Epidermal melanocyte (primary cell): ENCODE results near the gene ARAF.
A peak's percentile ranks its signal among the peaks of the same experiment; 100 is the strongest.

ENCODE experiments used
- DNase-seq: peaks from one replicate; pipeline ENCODE4 v3.0.0; 2011; ENCODE audit warnings: low spot score; ENCODE audit not compliant: insufficient read length

Gene ARAF

GRCh38 chrX:47619486-47620302 is 58.7 kb downstream of the ARAF start, which contains the start of gene SYN1:
Gene SYN1, minus strand, starts transcription at chrX:47619857. Its CDS starts 129 bp downstream, at chrX:47619728.
- peak; percentile 74 for DNase-seq

GRCh38 chrX:47620303-47620685 is 59.3 kb downstream of the ARAF start:
- no peak for DNase-seq
